Astrocyte of the spinal cord (primary cell): ENCODE results near the gene PCSK2.

Experiments used
- DNase-seq: peaks from one replicate; pipeline ENCODE4 v3.0.0; 2011; ENCODE audit warnings: low read depth, low spot score
- H3K4me3 ChIP-seq: 2 replicates; pipeline ENCODE4 v1.5.1; 2011; ENCODE audit warnings: low read depth, mild to moderate bottlenecking, low read length, moderate library complexity
- in situ Hi-C: cut with HindIII; loops from 2 replicates; pipeline ENCODE4 v1.10.0; 2017; ENCODE audit warnings: low sequenced_read_pairs
- TF ChIP-seq, protein P1 (sequence below): IDR thresholded peaks from 2 replicates; pipeline ENCODE4 v1.5.1; 2012; ENCODE audit warnings: low read depth, mild to moderate bottlenecking, low read length, inconsistent platforms

The PCSK2 gene

DNA sequence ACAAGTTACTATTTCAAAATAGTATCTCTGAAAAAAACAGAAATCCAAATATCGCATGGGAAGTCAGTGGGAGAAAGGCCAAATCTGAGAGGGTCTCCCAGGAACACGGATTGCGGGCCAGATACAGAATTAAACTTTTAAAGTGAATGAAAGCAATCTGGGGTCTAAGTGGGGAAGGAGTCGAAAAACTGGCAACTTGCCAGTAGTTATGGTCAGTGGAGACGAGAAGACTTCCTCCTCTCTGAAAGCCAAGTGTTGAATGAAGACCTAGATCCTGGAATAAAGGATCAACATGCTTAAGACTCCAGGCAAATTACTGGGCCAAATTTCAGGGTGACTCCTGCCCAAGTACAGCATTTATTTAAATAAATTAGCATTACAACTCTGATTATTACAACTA, 180.7 kb downstream of the PCSK2 start:
- no peak overlapping the region for H3K4me3 ChIP-seq
- no peak for DNase-seq
- in situ Hi-C loops: no loop called here
- TF ChIP-seq, protein P1, sequence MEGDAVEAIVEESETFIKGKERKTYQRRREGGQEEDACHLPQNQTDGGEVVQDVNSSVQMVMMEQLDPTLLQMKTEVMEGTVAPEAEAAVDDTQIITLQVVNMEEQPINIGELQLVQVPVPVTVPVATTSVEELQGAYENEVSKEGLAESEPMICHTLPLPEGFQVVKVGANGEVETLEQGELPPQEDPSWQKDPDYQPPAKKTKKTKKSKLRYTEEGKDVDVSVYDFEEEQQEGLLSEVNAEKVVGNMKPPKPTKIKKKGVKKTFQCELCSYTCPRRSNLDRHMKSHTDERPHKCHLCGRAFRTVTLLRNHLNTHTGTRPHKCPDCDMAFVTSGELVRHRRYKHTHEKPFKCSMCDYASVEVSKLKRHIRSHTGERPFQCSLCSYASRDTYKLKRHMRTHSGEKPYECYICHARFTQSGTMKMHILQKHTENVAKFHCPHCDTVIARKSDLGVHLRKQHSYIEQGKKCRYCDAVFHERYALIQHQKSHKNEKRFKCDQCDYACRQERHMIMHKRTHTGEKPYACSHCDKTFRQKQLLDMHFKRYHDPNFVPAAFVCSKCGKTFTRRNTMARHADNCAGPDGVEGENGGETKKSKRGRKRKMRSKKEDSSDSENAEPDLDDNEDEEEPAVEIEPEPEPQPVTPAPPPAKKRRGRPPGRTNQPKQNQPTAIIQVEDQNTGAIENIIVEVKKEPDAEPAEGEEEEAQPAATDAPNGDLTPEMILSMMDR: no peak

DNA sequence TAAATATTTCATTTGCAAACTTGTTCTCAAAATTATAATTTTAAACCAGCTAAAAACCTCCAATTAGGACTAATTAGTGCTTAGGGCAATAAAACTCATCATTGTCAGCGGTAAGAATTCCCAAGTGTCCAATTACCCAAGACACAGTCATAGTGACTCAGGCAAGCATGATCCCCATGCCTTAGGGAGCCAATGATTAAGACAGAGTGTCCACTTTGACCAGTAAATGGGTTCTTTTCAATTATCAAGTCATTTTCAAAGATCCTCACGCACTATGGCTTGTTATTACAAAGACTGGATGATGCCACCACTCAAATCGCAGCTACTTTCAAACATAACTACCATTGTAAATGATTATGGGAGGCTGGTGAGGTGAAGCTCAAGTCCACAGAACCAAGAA, 190.4 kb downstream of the PCSK2 start:
- H3K4me3 ChIP-seq: no peak overlapping the region
- TF ChIP-seq, protein P1: no peak
- in situ Hi-C loops: no loop called here
- DNase-seq: no peak

DNA sequence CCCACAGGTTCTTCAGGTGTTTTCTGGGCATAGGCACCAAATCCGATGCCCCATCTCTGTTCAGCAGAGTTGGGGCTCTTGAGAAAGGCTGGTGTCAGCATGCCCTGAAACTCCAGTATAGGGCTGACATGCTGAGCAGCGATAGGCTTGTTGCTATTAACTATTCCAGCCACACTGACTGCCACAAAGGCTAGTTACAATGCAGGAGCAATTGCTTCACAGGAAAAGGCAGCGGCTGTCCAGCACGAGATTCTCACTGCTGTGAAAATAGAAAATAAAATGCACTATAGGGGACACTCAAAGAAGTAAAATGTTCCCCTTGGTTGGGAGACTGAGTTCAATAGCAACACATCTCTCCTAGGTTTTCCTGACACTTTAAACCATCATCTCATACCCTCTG, 191.9 kb downstream of the PCSK2 start:
- no peak for DNase-seq
- TF ChIP-seq, protein P1: no peak
- in situ Hi-C loops: no loop called here
- H3K4me3 ChIP-seq: no peak overlapping the region

DNA sequence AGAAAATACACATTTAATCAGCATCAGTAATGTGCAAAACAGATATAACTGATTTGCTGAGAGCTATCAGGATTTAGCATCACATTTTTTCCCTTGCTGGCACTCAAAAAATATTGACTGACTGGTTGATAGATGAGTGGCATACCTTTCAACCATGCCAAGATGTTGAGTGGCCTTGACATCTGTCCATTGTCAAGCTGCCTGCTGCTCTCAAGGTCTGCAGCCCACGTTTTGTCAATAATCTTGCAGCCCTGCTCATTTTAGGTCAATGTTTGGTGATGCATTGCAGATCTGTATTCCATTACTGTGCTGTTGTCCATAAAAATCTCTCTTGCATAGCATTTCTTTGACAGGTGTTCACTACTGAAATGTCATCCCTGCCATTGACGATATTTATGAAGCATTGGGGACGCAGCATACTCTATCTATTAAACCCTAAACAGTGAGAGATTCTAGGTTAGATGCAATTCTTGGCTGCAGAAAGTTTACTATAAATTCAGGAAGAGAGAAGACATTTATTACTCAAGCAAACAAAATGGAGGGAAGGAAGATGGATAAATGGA, 192.7 kb downstream of the PCSK2 start:
- TF ChIP-seq, protein P1: no peak
- in situ Hi-C loops: no loop called here
- no peak overlapping the region for H3K4me3 ChIP-seq
- no peak for DNase-seq

DNA sequence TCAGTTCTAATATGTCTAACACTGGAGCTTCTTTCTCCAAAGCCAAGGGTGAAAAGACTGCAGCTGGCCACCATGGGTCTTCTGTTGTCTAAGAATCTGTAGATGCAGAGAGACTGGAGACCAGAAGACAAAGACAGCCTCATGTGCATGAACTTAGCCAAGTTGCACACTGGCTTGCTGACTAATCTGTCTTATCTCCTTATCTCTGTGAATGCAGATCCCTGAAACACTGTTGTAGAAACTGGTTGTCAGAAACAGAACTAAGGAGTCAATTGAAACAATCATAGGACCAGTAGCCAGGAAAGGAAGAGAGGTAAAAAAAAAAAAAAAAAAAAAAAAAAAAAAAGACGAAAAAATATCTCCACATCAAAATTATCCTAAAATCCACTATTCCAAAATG, 194.7 kb downstream of the PCSK2 start:
- H3K4me3 ChIP-seq: no peak overlapping the region
- TF ChIP-seq, protein P1: no peak
- in situ Hi-C loops: no loop called here

DNA sequence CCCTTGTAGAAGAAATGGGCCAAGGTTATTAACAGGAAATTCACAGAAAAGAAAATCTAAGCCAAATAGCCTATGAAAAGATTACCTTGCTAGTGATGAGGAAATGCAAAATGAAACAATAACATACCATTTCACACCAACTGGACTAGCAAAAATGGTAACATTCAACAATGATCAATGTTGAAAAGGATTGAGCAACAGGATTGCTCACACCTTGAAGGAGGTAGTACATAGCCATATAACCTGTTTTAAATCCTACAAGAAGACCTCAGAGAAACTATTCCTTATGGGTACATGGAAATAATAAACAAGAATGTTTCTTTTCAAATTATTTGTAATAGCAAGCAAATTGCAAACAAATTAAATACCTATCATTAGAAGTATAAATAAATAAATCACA, 196.9 kb downstream of the PCSK2 start:
- TF ChIP-seq, protein P1: no peak
- no peak for DNase-seq
- in situ Hi-C loops: no loop called here

More for the DNA sequence above, 194.7 kb downstream of the PCSK2 start:
- DNase-seq: no peak

More for the DNA sequence above, 196.9 kb downstream of the PCSK2 start:
- H3K4me3 ChIP-seq: no peak overlapping the region
